ENCODE data around the gene LAMA2. TPM values are rescaled to one million over a fixed set of nuclear protein-coding genes. Genes with fewer than 3 reads are reported as not detected.

Gene LAMA2
- total and polyA plus RNA-seq, 2 experiments from 2014 or later: 13.4 to 78.1 TPM

- DNase-seq (ENCODE audit: low read depth in 1 of 2, low spot score in 1 of 2): no peak
- H3K27me3 ChIP-seq: no peaks in the 10 kb centered on the region
- H3K9me3 ChIP-seq (ENCODE audit: low read depth): no peaks in the 10 kb centered on the region
- H3K27ac ChIP-seq: no peak overlapping the region
- no peak overlapping the region for H3K4me3 ChIP-seq
- H3K4me1 ChIP-seq (ENCODE audit: low read depth): no peaks in the 10 kb centered on the region
- TF ChIP-seq CTCF (IDR thresholded peaks at IDR 0.05; ENCODE audit: low read depth, low read length): no peak
- H3K36me3 ChIP-seq: no peaks in the 10 kb centered on the region
Measured at GRCh38 chr6:129016844-129017243, 133.9 kb downstream of the LAMA2 start.

- H3K27me3 ChIP-seq: no peaks in the 10 kb centered on the region
- no peak for TF ChIP-seq CTCF (IDR thresholded peaks at IDR 0.05; ENCODE audit: low read depth, low read length)
- no peak overlapping the region for H3K4me3 ChIP-seq
- H3K36me3 ChIP-seq: no peaks in the 10 kb centered on the region
- DNase-seq (ENCODE audit: low read depth in 1 of 2, low spot score in 1 of 2): no peak
- H3K9me3 ChIP-seq (ENCODE audit: low read depth): no peaks in the 10 kb centered on the region
- H3K4me1 ChIP-seq (ENCODE audit: low read depth): no peaks in the 10 kb centered on the region
- no peak overlapping the region for H3K27ac ChIP-seq
Measured at GRCh38 chr6:129022011-129022553, 139.1 kb downstream of the LAMA2 start.

GRCh38 chr6:129026601-129027000 is 143.7 kb downstream of the LAMA2 start:
- no peak for DNase-seq (ENCODE audit: low read depth in 1 of 2, low spot score in 1 of 2)
- Histone ChIP-seq H3K27ac (no peak overlapping the region), H3K4me1 (ENCODE audit: low read depth) (no peaks in the 10 kb centered on the region), H3K9me3 (ENCODE audit: low read depth) (no peaks in the 10 kb centered on the region), H3K36me3 (no peaks in the 10 kb centered on the region), H3K27me3 (no peaks in the 10 kb centered on the region), H3K4me3 (no peak overlapping the region)
- no peak for TF ChIP-seq CTCF (IDR thresholded peaks at IDR 0.05; ENCODE audit: low read depth, low read length)

- no peaks in the 10 kb centered on the region for H3K36me3 ChIP-seq
- H3K9me3 ChIP-seq (ENCODE audit: low read depth): no peaks in the 10 kb centered on the region
- no peak for DNase-seq (ENCODE audit: low read depth in 1 of 2, low spot score in 1 of 2)
- H3K4me1 ChIP-seq (ENCODE audit: low read depth): no peaks in the 10 kb centered on the region
- no peak for TF ChIP-seq CTCF (IDR thresholded peaks at IDR 0.05; ENCODE audit: low read depth, low read length)
- no peaks in the 10 kb centered on the region for H3K27me3 ChIP-seq
- H3K27ac ChIP-seq: no peak overlapping the region
- H3K4me3 ChIP-seq: no peak overlapping the region
Measured at GRCh38 chr6:129029778-129030177, 146.8 kb downstream of the LAMA2 start.

GRCh38 chr6:129030215-129030614 is 147.3 kb downstream of the LAMA2 start:
- TF ChIP-seq CTCF (IDR thresholded peaks at IDR 0.05; ENCODE audit: low read depth, low read length): no peak
- H3K36me3 ChIP-seq: no peaks in the 10 kb centered on the region
- H3K4me3 ChIP-seq: no peak overlapping the region
- peak in 1 of 2 donors; percentile 6 for DNase-seq (ENCODE audit: low read depth in 1 of 2, low spot score in 1 of 2)
- no peaks in the 10 kb centered on the region for H3K4me1 ChIP-seq (ENCODE audit: low read depth)
- no peak overlapping the region for H3K27ac ChIP-seq
- H3K27me3 ChIP-seq: no peaks in the 10 kb centered on the region
- H3K9me3 ChIP-seq (ENCODE audit: low read depth): no peaks in the 10 kb centered on the region

All from cardiac muscle cell (in vitro differentiated cells and primary cell).